OCI-LY3 (cell line): ENCODE measurements around the gene CRX.
"Not testable (repeated sequence)": the region's sequence is repeated elsewhere in the genome, so short reads cannot be mapped to it uniquely, and the experiment has no call there.

Source experiments
- H2AFZ ChIP-seq: fragments of 200-600, 300-600 bp; shearing (Covaris generic); 2 replicates; pipeline ENCODE4 v1.6.0; 2014; ENCODE audit warnings: antibody characterized with exemption, low read depth, low read length
- H3K27ac ChIP-seq: fragments of 200-600, 300-600 bp; sonication (generic); 2 replicates; pipeline ENCODE4 v1.5.1; 2014; ENCODE audit warnings: mild to moderate bottlenecking, low read length, moderate library complexity, mixed read lengths
- H3K27me3 ChIP-seq: fragments of 200-600, 300-600 bp; sonication (generic); 2 replicates; pipeline ENCODE4 v1.6.1; 2014; ENCODE audit warnings: low read depth, low read length, mixed read lengths
- H3K36me3 ChIP-seq: fragments of 200-600, 300-600 bp; sonication (generic); replicated peaks from 2 replicates; pipeline ENCODE3; 2014; ENCODE audit warnings: low read depth, low read length, mixed read lengths
- H3K4me1 ChIP-seq: fragments of 300-600, 200-600 bp; sonication (generic); 2 replicates; pipeline ENCODE4 v1.6.1; 2014; ENCODE audit warnings: low read length, mixed read lengths
- H3K4me2 ChIP-seq: fragments of 200-600, 300-600 bp; sonication (generic); 2 replicates; pipeline ENCODE4 v1.6.1; 2014; ENCODE audit warnings: low read length, mixed read lengths
- H3K4me3 ChIP-seq: fragments of 300-600, 200-600 bp; sonication (generic); 2 replicates; pipeline ENCODE4 v1.5.1; 2014; ENCODE audit warnings: antibody characterized with exemption, mild to moderate bottlenecking, low read length, moderate library complexity
- H3K79me2 ChIP-seq: fragments of 300-600, 200-600 bp; shearing (Covaris generic); 2 replicates; pipeline ENCODE4 v1.6.1; 2014; ENCODE audit warnings: mild to moderate bottlenecking, low read length, mixed read lengths
- H3K9ac ChIP-seq: fragments of 300-600, 200-600 bp; shearing (Covaris generic); 2 replicates; pipeline ENCODE4 v1.6.0; 2014; ENCODE audit warnings: mild to moderate bottlenecking, low read length, moderate library complexity
- H3K9me3 ChIP-seq: fragments of 200-600, 300-600 bp; shearing (Covaris generic); 2 replicates; pipeline ENCODE4 v1.6.1; 2014; ENCODE audit warnings: low read length, mixed read lengths; ENCODE audit not compliant: insufficient read depth
- H4K20me1 ChIP-seq: fragments of 200-600, 300-600 bp; sonication (generic); 2 replicates; pipeline ENCODE4 v1.6.1; 2016; ENCODE audit warnings: low read length, mixed read lengths; ENCODE audit not compliant: insufficient read depth
- CTCF ChIP-seq: fragments of 200-600, 300-600 bp; sonication (generic); IDR thresholded peaks from 2 replicates; pipeline ENCODE4 v1.5.1; 2014; ENCODE audit warnings: antibody characterized with exemption, low read length, low read depth
- EZH2phosphoT487 ChIP-seq: fragments of 200-600 bp; shearing (Covaris generic); IDR thresholded peaks from 2 replicates; pipeline ENCODE4 v1.6.1; 2018; ENCODE audit warnings: antibody characterized with exemption, mixed run types, low read depth

The CRX gene

GRCh38 chr19:47854459-47854858, 32.7 kb downstream of the CRX start:
- H3K4me3 ChIP-seq: no peak overlapping the region
- no peaks in the 10 kb centered on the region for H3K36me3 ChIP-seq
- TF ChIP-seq CTCF (no peak), EZH2phosphoT487 (no peak)
- no peak overlapping the region for H3K27ac ChIP-seq
- no peak overlapping the region for H3K4me2 ChIP-seq
- H3K9ac ChIP-seq: no peak overlapping the region
- H3K79me2 ChIP-seq: no peaks in the 10 kb centered on the region
- no peak overlapping the region for H2AFZ ChIP-seq
- H3K4me1 ChIP-seq: no peaks in the 10 kb centered on the region
- H4K20me1 ChIP-seq: no peaks in the 10 kb centered on the region
- no peaks in the 10 kb centered on the region for H3K9me3 ChIP-seq
- H3K27me3 ChIP-seq: peaks cover 7% of the 10 kb centered on the region; the same call in 1 of the 2 replicates

GRCh38 chr19:47858231-47858630, 36.5 kb downstream of the CRX start:
- H3K4me2 ChIP-seq, H3K4me1 ChIP-seq, H3K27ac ChIP-seq, H3K9ac ChIP-seq, H3K79me2 ChIP-seq, H3K27me3 ChIP-seq, H3K4me3 ChIP-seq, H4K20me1 ChIP-seq, H3K36me3 ChIP-seq, H3K9me3 ChIP-seq, H2AFZ ChIP-seq: not testable (repeated sequence)

GRCh38 chr19:47858646-47859285, 37.0 kb downstream of the CRX start, which contains the start of gene TPRX2:
Gene TPRX2, plus strand, starts transcription at chr19:47859235. Its CDS starts 12 bp downstream, at chr19:47859247.
- H3K4me3 ChIP-seq, H3K4me1 ChIP-seq, H3K27ac ChIP-seq, H3K79me2 ChIP-seq, H2AFZ ChIP-seq, H3K9me3 ChIP-seq, H3K4me2 ChIP-seq, H3K9ac ChIP-seq, H4K20me1 ChIP-seq, H3K36me3 ChIP-seq, H3K27me3 ChIP-seq: not testable (repeated sequence)

GRCh38 chr19:47859838-47860237, 38.1 kb downstream of the CRX start:
- H3K4me2 ChIP-seq, H3K27ac ChIP-seq, H4K20me1 ChIP-seq, H3K9me3 ChIP-seq, H3K4me3 ChIP-seq, H3K79me2 ChIP-seq, H3K27me3 ChIP-seq, H3K4me1 ChIP-seq, H2AFZ ChIP-seq, H3K9ac ChIP-seq, H3K36me3 ChIP-seq: not testable (repeated sequence)

GRCh38 chr19:47860602-47861297, 39.0 kb downstream of the CRX start:
- Histone ChIP-seq H3K9ac (no peak overlapping the region), H2AFZ (no peak overlapping the region), H3K27ac (no peak overlapping the region), H3K9me3 (no peaks in the 10 kb centered on the region), H3K4me1 (0 out of 2 replicates have a peak, but pooled peaks cover 4% of the 10 kb centered on the region), H3K4me2 (no peak overlapping the region), H3K79me2 (no peaks in the 10 kb centered on the region), H3K27me3 (0 out of 2 replicates have a peak, but pooled peaks cover 4% of the 10 kb centered on the region), H3K36me3 (no peaks in the 10 kb centered on the region), H4K20me1 (no peaks in the 10 kb centered on the region), H3K4me3 (no peak overlapping the region)
- TF ChIP-seq CTCF (no peak), EZH2phosphoT487 (no peak)
